Sigmoid colon (tissue), 4 donors: ENCODE data around the gene MYOC.

Experiments used
- POLR2A ChIP-seq, 2 donors: fragments of 450-650 bp; IDR thresholded peaks; one replicate each; pipeline ENCODE4 v1.6.1; 2016; ENCODE audit warnings: antibody characterized with exemption in 2 of 2, mild to moderate bottlenecking in 2 of 2, moderate library complexity in 2 of 2
- POLR2AphosphoS5 ChIP-seq, 4 donors: sonication (generic); formaldehyde crosslinking; IDR thresholded peaks; one replicate each; pipeline ENCODE4 v1.6.1; 2017; ENCODE audit warnings: antibody characterized with exemption in 4 of 4
- TF ChIP-seq, protein P1 (sequence below), 4 experiments: fragments of 450-650 bp in 3 of 4; fragments of 200-600 bp in 1 of 4; IDR thresholded peaks; one replicate each; pipeline ENCODE4 v1.5.1; 2016 to 2019; ENCODE audit warnings: antibody characterized with exemption in 4 of 4, mild to moderate bottlenecking in 3 of 4, moderate library complexity in 2 of 4

DNA sequence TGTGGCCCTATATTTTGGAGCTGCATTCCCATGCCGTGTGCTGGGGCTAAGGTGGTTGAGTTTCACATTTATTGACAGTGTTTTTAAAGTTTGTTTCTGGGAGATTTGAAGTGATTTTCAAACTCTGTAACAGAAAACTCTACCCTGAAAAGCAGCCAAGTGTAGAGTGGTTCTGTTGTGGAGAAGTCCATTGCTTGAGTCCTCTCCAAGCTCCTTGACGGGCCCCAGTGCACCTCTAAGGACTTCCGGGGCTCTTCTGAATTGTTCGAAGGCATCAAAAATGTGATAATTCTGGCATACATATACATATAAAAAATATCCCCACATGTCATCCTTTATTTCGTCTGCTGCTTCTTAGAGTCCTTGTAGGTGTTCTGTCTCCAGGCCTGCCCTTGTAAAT, 25.5 kb downstream of the MYOC start:
- TF ChIP-seq, protein P1, sequence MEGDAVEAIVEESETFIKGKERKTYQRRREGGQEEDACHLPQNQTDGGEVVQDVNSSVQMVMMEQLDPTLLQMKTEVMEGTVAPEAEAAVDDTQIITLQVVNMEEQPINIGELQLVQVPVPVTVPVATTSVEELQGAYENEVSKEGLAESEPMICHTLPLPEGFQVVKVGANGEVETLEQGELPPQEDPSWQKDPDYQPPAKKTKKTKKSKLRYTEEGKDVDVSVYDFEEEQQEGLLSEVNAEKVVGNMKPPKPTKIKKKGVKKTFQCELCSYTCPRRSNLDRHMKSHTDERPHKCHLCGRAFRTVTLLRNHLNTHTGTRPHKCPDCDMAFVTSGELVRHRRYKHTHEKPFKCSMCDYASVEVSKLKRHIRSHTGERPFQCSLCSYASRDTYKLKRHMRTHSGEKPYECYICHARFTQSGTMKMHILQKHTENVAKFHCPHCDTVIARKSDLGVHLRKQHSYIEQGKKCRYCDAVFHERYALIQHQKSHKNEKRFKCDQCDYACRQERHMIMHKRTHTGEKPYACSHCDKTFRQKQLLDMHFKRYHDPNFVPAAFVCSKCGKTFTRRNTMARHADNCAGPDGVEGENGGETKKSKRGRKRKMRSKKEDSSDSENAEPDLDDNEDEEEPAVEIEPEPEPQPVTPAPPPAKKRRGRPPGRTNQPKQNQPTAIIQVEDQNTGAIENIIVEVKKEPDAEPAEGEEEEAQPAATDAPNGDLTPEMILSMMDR (IDR thresholded peaks at IDR 0.05): no peak
- TF ChIP-seq POLR2A (IDR thresholded peaks at IDR 0.05) (no peak), POLR2AphosphoS5 (IDR thresholded peaks at IDR 0.05) (no peak)
